H1 (cell line): ENCODE results near the gene CDKN2B. TPM values are rescaled to one million over a fixed set of nuclear protein-coding genes. Genes with fewer than 3 reads are reported as not detected.

Experiments used
- ATF3 ChIP-seq: IDR thresholded peaks from 2 replicates; pipeline ENCODE4 v1.6.1; 2011; ENCODE audit warnings: low read depth, mild to moderate bottlenecking, low read length; ENCODE audit not compliant: insufficient read depth
- CBX8 ChIP-seq: fragments of 300-800, 300-1000 bp; sonication (generic); IDR thresholded peaks from 2 replicates; pipeline ENCODE4 v1.7.1; 2016; ENCODE audit warnings: low read depth, low read length, borderline replicate concordance
- CREB1 ChIP-seq: IDR thresholded peaks from 2 replicates; pipeline ENCODE4 v1.6.1; 2012; ENCODE audit warnings: inconsistent platforms
- E2F6 ChIP-seq: IDR thresholded peaks from 2 replicates; pipeline ENCODE4 v1.6.1; 2012; ENCODE audit warnings: inconsistent platforms
- GABPA ChIP-seq: IDR thresholded peaks from 2 replicates; pipeline ENCODE4 v1.6.1; 2011; ENCODE audit warnings: mild to moderate bottlenecking, low read length, moderate library complexity, borderline replicate concordance; ENCODE audit not compliant: insufficient read depth
- MAX ChIP-seq: IDR thresholded peaks from 2 replicates; pipeline ENCODE4 v1.6.1; 2012; ENCODE audit warnings: inconsistent platforms
- POLR2A ChIP-seq, 2 experiments: IDR thresholded peaks; 1 replicate in 1 of 2; 2 replicates in 1 of 2; pipeline ENCODE4 v1.6.1; 2011; ENCODE audit warnings: low read depth in 2 of 2, low read length in 2 of 2, mild to moderate bottlenecking in 2 of 2; ENCODE audit errors: control extremely low read depth in 1 of 2
- RBBP5 ChIP-seq: IDR thresholded peaks from 2 replicates; pipeline ENCODE4 v1.7.1; 2012; ENCODE audit warnings: low read depth, mild to moderate bottlenecking, inconsistent platforms, low read length, moderate library complexity, borderline replicate concordance
- RNF2 ChIP-seq: fragments of 200-900, 300-1000 bp; sonication (generic); IDR thresholded peaks from 2 replicates; pipeline ENCODE4 v1.7.1; 2016; ENCODE audit warnings: borderline replicate concordance, low read depth, mild to moderate bottlenecking, antibody characterized with exemption, low read length; ENCODE audit not compliant: poor library complexity, severe bottlenecking; ENCODE audit errors: missing control alignments
- SAP30 ChIP-seq: fragments of 300-600 bp; sonication (generic); IDR thresholded peaks from 2 replicates; pipeline ENCODE4 v1.7.1; 2012; ENCODE audit warnings: low read length, moderate library complexity, mild to moderate bottlenecking, inconsistent platforms; ENCODE audit not compliant: insufficient read depth, insufficient replicate concordance
- SRF ChIP-seq: IDR thresholded peaks from 2 replicates; pipeline ENCODE4 v1.6.1; 2011; ENCODE audit warnings: mild to moderate bottlenecking, low read depth, low read length, moderate library complexity
- YY1 ChIP-seq: IDR thresholded peaks from 2 replicates; pipeline ENCODE4 v1.6.1; 2011; ENCODE audit warnings: low read depth, mild to moderate bottlenecking, low read length
- polyA plus RNA-seq, 7 experiments: library from polyadenylated mRNA; depleted of rRNA in 3 of 7; stranded (reverse) in 5 of 7; unstranded in 2 of 7; fragments of >200 nt in 5 of 7; fragments of 200-250 nt in 2 of 7; gene quantifications; 1 replicate in 5 of 7; 2 replicates in 1 of 7; 4 replicates in 1 of 7; pipeline versions ENCODE4 v1.2.1 to v1.2.3, GENCODE V29; 2011 to 2013; ENCODE audit warnings: missing spikeins in 2 of 7, mixed read lengths in 2 of 7
- total RNA-seq: library from RNA; stranded (reverse); fragmentation: NEBNext Ultra II Directional; extraction: Animal tissue kit (Norgen Biotek cat#: 25700); gene quantifications from 2 replicates; pipeline ENCODE4 v1.2.1, GENCODE V29; 2021

Gene CDKN2B
- total and polyA plus RNA-seq, 2 of the 8 experiments (the other 6 are each of a cell fraction or from before 2014, with no cell fraction given): 0.20 to 0.88 TPM

- TF ChIP-seq ATF3 (no peak), SRF (no peak), CBX8 (no peak), POLR2A (IDR thresholded peaks at IDR 0.05; ENCODE audit: control extremely low read depth in 1 of 2, low read depth in 2 of 2, low read length in 2 of 2) (no peak), RNF2 (no peak), SAP30 (no peak), RBBP5 (no peak), CREB1 (no peak), GABPA (no peak), E2F6 (no peak), YY1 (no peak), MAX (no peak)
- TF ChIP-seq, all 59 proteins: peak for 0
These were observed 19.3 kb upstream of the CDKN2B start (continued) for GRCh38 chr9:22028394-22028793.
